ENCODE data around the gene TLR1.
A peak's percentile ranks its signal among the peaks of the same experiment; 100 is the strongest.

TLR1 gene

DNA sequence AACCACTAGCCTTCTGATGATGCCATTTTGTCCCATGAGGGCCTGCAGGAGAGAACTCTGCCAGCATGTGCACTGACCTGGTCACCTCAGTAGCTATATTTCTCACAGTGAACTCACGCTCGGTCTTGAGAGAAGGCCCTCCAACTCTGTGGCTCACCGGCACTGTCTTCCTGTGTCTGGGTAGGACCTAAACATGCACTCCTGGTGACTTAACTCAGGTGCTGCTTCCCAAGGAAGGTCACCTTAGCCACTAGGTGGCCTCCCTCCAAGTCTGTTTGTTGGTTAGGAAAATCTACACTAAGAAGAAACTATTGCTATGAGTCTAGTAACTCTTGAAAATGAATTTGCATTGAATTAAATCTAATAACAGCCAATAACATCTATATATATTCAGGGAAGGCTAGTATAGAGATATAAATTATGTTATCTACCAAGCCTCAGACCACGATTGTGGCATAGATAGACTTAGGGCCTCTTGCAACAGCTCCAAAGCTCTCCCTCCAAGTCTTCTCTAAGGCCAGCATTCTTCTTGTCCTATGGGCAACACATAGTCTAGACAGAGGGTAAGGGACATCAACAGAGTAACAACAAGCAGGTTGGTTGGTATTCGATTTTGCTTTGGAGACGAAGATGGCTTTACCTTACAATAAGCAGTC is 46.5 kb downstream of the TLR1 start:
- TF ChIP-seq, protein P1, sequence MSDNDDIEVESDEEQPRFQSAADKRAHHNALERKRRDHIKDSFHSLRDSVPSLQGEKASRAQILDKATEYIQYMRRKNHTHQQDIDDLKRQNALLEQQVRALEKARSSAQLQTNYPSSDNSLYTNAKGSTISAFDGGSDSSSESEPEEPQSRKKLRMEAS (IDR thresholded peaks at IDR 0.05), result no peak
- TF ChIP-seq RAD21 (IDR thresholded peaks at IDR 0.05; ENCODE audit: low read depth), result peak; percentile 34

DNA sequence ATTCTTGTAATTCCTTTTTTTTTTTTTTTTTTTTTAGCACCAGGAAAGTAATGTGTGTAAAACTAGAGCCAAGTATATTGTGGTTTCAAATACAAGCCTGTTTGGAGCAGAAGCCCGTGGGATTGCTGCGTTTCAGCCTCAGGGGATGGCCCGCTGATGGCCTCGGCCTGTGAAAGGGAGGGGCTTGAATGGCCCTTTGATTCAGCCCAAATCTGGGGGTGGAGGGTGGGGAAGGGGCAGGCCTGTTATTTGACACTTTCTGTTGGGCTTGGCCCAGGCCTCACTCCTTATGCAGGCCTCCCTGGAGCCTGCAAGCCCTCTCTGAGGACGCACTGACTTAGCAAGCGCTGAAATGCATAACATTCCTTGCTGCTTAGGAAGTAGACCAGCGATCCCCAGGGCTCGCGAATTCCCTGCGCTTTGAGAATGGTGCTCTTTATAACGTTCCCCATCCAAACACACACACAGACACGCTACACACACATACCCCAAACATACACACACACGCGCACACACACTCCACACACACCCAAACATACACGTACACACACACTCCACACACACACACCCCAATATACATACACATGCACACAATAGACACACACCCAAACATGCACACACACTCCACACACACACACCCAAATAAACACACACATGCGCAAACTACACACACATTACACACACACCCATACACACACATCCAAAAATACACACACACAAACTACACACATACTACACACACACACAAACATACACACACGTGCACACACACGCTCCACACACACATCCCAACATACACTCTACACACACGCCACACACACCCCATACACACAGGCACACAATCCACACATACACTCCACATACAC is 51.4 kb downstream of the TLR1 start:
- TF ChIP-seq, protein P2, sequence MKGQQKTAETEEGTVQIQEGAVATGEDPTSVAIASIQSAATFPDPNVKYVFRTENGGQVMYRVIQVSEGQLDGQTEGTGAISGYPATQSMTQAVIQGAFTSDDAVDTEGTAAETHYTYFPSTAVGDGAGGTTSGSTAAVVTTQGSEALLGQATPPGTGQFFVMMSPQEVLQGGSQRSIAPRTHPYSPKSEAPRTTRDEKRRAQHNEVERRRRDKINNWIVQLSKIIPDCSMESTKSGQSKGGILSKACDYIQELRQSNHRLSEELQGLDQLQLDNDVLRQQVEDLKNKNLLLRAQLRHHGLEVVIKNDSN (IDR thresholded peaks at IDR 0.05), result no peak
- TF ChIP-seq ZBTB7A (IDR thresholded peaks at IDR 0.05; ENCODE audit: low read depth) (peak; percentile 53; the same call in 1 of the 2 replicates), EP300 (IDR thresholded peaks at IDR 0.05; ENCODE audit: borderline replicate concordance) (peak; percentile 24; the same call in 1 of the 2 replicates), EGR1 (IDR thresholded peaks at IDR 0.05) (peak; percentile 85), TAF1 (IDR thresholded peaks at IDR 0.05; ENCODE audit: low read depth) (no peak), TEAD4 (IDR thresholded peaks at IDR 0.05) (peak; percentile 77), NFIC (IDR thresholded peaks at IDR 0.05) (peak; percentile 30; the same call in 1 of the 2 replicates), TCF12 (IDR thresholded peaks at IDR 0.05; ENCODE audit: low read depth) (peak; percentile 57; the same call in 1 of the 2 replicates)
- TF ChIP-seq, protein P1 (IDR thresholded peaks at IDR 0.05), result peak; percentile 51

DNA sequence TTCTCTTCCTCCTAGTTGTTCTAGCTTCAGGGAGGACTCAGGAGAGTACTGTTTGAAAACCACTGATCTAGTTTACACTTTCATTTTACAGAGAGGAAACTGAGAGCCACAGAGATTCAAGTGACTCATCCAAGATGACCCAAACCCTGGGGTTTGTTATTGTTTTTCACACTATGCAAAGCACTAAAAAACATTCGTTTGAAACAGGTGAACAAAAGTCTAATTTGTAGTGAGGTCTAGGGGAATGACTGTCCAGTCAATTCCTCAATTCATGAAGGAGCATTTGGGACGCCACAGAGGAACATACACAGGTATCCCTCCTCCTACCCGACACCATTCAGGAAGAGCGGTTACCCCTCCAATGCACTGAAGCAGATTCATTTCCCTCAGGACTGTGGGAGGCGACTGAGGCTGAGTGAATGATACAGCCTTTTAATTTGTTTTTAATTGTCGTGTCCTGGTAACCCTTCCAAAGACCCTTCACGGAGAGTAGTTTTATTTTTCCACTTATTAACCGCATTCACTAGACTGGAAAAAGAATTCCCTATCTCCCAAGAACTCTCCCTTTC is 52.1 kb downstream of the TLR1 start:
- TF ChIP-seq EP300 (IDR thresholded peaks at IDR 0.05; ENCODE audit: borderline replicate concordance) (no peak), FOXM1 (IDR thresholded peaks at IDR 0.05; ENCODE audit: borderline replicate concordance, low read depth) (no peak), TEAD4 (IDR thresholded peaks at IDR 0.05) (no peak), CEBPB (IDR thresholded peaks at IDR 0.05) (no peak), RAD21 (IDR thresholded peaks at IDR 0.05; ENCODE audit: low read depth) (no peak)
- TF ChIP-seq, protein P3, sequence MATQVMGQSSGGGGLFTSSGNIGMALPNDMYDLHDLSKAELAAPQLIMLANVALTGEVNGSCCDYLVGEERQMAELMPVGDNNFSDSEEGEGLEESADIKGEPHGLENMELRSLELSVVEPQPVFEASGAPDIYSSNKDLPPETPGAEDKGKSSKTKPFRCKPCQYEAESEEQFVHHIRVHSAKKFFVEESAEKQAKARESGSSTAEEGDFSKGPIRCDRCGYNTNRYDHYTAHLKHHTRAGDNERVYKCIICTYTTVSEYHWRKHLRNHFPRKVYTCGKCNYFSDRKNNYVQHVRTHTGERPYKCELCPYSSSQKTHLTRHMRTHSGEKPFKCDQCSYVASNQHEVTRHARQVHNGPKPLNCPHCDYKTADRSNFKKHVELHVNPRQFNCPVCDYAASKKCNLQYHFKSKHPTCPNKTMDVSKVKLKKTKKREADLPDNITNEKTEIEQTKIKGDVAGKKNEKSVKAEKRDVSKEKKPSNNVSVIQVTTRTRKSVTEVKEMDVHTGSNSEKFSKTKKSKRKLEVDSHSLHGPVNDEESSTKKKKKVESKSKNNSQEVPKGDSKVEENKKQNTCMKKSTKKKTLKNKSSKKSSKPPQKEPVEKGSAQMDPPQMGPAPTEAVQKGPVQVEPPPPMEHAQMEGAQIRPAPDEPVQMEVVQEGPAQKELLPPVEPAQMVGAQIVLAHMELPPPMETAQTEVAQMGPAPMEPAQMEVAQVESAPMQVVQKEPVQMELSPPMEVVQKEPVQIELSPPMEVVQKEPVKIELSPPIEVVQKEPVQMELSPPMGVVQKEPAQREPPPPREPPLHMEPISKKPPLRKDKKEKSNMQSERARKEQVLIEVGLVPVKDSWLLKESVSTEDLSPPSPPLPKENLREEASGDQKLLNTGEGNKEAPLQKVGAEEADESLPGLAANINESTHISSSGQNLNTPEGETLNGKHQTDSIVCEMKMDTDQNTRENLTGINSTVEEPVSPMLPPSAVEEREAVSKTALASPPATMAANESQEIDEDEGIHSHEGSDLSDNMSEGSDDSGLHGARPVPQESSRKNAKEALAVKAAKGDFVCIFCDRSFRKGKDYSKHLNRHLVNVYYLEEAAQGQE (IDR thresholded peaks at IDR 0.05; ENCODE audit: low read depth), result no peak
- TF ChIP-seq, protein P1 (IDR thresholded peaks at IDR 0.05), result no peak

DNA sequence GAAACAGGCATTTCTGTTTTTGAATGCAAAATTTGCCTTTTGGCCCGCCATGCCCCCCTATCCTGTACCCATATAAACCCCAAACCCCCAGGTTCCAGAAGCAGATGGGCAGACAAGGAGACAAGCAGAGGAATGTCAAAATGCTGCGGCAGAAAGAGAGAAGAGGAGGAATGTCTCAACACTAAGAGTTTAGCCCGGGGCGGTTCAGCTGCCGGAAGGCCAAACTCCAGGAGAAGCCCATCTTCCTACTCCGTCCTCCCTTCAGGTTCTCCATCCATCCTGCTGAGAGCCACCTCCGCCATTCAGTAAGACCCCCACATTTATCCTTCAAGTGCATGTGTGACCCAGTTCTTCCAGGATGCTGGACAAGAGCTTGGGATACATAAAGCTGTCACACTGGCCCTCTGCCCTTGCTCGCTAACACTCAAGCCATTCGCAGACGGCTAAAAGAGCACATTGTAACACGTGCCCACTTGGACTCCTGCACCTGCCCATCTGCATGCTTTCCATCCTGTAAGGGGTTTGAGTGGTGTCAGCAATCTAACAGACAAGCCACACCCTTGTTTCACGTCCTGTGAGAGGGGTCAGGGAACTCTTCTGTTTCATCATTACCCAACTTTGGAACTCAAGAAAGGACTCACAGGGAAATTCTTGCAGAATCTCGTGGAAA is 53.1 kb downstream of the TLR1 start:
- TF ChIP-seq, protein P1 (IDR thresholded peaks at IDR 0.05), result no peak
- TF ChIP-seq, protein P3 (IDR thresholded peaks at IDR 0.05; ENCODE audit: low read depth), result no peak
- no peak for TF ChIP-seq TAF1 (IDR thresholded peaks at IDR 0.05; ENCODE audit: low read depth)
- no peak for TF ChIP-seq TEAD4 (IDR thresholded peaks at IDR 0.05)
- TF ChIP-seq ZBTB7A (IDR thresholded peaks at IDR 0.05; ENCODE audit: low read depth), result no peak
- no peak for TF ChIP-seq RAD21 (IDR thresholded peaks at IDR 0.05; ENCODE audit: low read depth)
- TF ChIP-seq NFIC (IDR thresholded peaks at IDR 0.05), result no peak
- no peak for TF ChIP-seq TCF12 (IDR thresholded peaks at IDR 0.05; ENCODE audit: low read depth)
- TF ChIP-seq EP300 (IDR thresholded peaks at IDR 0.05; ENCODE audit: borderline replicate concordance), result no peak
- TF ChIP-seq, protein P2 (IDR thresholded peaks at IDR 0.05), result no peak
- TF ChIP-seq CREB1 (IDR thresholded peaks at IDR 0.05; ENCODE audit: low read depth), result no peak
- TF ChIP-seq FOXM1 (IDR thresholded peaks at IDR 0.05; ENCODE audit: borderline replicate concordance, low read depth), result no peak
- TF ChIP-seq CEBPB (IDR thresholded peaks at IDR 0.05), result no peak
- no peak for TF ChIP-seq YY1 (IDR thresholded peaks at IDR 0.05; ENCODE audit: low read depth)
